Activated CD4-positive, alpha-beta T cell treated with anti-CD3 and anti-CD28 coated beads, Interleukin-2, amount 10 ng/mL, durations not matched to agents 7 days and 5 days (primary cell): ENCODE results near the gene GJC2. TPM values are rescaled to one million over a fixed set of nuclear protein-coding genes. Genes with fewer than 3 reads are reported as not detected.
A peak's percentile ranks its signal among the peaks of the same experiment; 100 is the strongest.

Experiments
- CTCF ChIA-PET: fragments of 350-600 bp; sonication (Branson Sonifier 250); formaldehyde crosslinking; loops from one replicate; lab custom pipeline; 2021; ENCODE audit warnings: antibody characterized with exemption; lab: Charles Lee
- POLR2A ChIA-PET: fragments of 350-600 bp; sonication (Branson Sonifier 250); formaldehyde crosslinking; loops from one replicate; lab custom pipeline; 2021; ENCODE audit warnings: antibody characterized with exemption; lab: Charles Lee
- DNase-seq: peaks from one replicate; pipeline ENCODE4 v3.0.0-alpha.2; 2020
- H3K27ac Mint-ChIP-seq: one replicate; pipeline ENCODE4 v1.8.0; 2021; ENCODE audit warnings: mild to moderate bottlenecking, moderate library complexity, mixed read lengths
- H3K27me3 Mint-ChIP-seq: one replicate; pipeline ENCODE4 v1.8.0; 2021; ENCODE audit warnings: mixed read lengths
- H3K36me3 Mint-ChIP-seq: one replicate; pipeline ENCODE4 v1.8.0; 2021; ENCODE audit warnings: low read depth, mixed read lengths
- H3K4me1 Mint-ChIP-seq: one replicate; pipeline ENCODE4 v1.8.0; 2021; ENCODE audit warnings: mixed read lengths
- H3K4me3 Mint-ChIP-seq: one replicate; pipeline ENCODE4 v1.8.0; 2021; ENCODE audit warnings: mild to moderate bottlenecking, moderate library complexity, mixed read lengths
- H3K9me3 Mint-ChIP-seq: one replicate; pipeline ENCODE4 v1.8.0; 2021; ENCODE audit warnings: mixed read lengths
- total RNA-seq, 2 experiments: library from RNA; stranded (reverse); gene quantifications; one replicate each; pipeline ENCODE4 v1.2.3, GENCODE V29; 2021

Gene GJC2
- total RNA-seq, 2 experiments from 2014 or later = 0.40 to 0.62 TPM

DNA sequence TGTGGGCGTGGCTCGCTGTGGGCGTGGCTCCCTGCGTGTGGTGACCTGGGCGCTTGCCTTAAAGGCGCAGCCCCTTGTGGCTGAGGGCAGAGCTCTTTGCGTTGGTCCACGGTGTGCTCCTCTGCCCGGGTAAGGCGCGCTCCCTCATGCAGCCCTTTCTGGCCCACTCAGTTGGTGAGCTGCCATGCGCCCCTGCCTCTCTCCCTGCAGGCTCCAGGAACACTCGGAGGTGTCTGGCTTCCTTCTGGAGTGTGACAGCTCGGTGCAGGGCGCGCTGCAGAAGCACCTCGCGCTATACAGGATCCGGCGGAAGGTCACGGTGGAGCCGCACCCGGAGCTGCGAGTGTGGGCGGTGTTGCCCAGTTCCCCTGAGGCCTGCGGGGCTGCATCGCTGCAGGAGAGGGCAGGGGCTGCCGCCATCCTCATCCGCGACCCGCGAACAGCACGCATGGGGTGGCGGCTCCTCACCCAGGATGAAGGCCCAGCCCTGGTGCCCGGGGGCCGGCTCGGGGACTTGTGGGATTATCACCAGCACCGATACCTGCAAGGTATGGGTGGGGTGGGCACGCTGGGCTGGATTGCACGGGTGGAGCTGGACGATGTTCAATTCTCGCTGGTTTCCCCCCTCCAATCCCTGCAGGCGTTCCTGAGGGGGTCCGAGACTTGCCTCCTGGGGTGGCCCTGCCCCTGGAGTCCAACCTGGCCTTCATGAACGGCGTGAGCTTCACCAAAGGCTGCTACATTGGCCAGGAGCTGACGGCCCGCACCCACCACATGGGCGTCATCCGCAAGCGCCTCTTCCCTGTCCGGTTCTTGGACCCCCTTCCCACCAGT, 25.0 kb downstream of the GJC2 start:
- H3K36me3 Mint-ChIP-seq = peaks cover 1% of the 10 kb centered on the region
- H3K9me3 Mint-ChIP-seq = no peaks in the 10 kb centered on the region
- no peak overlapping the region for H3K27ac Mint-ChIP-seq
- no peaks in the 10 kb centered on the region for H3K27me3 Mint-ChIP-seq
- ChIA-PET POLR2A (no interaction called here), CTCF (no interaction called here)
- peaks cover 2% of the 10 kb centered on the region for H3K4me1 Mint-ChIP-seq
- H3K4me3 Mint-ChIP-seq = no peak overlapping the region
- peak; percentile 52 for DNase-seq

DNA sequence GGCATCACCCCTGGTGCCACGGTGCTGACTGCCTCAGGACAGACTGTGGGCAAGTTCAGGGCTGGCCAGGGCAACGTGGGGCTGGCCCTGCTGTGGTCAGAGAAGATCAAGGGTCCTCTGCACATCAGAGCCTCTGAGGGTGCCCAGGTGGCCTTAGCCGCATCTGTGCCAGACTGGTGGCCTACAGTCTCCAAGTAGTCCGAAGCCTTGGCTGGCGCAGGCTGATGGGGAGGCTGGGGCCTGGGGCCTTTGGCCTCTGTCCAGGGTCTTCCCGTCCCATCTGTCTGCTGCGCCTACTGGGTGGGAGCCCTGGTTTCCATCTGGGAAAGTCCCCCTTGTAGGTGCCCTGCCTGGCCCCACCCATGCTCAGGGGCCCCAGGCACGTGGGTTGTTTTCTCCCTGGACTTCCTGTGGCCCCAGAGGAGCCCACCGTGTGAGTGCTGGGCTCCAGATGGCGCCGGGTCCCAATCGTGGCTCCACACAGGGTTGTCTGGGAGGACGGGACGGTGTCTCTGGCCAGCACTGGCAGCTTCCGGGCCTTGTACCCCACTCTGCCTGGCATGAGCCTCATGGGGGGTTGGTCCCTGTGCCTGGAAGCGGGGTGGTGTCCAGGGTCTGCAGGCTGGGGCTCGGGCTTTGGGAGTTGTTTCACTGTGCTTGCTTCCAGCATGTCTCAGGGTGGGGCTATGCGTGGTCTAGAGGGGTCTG, 25.7 kb downstream of the GJC2 start:
- no peak overlapping the region for H3K4me3 Mint-ChIP-seq
- ChIA-PET POLR2A (no interaction called here), CTCF (interaction anchor here (3.3 kb wide), 1 partner anchor 9 kb away, joined by 18 read pairs; the partner anchor contains the start of gene IBA57)
- peaks cover 2% of the 10 kb centered on the region for H3K4me1 Mint-ChIP-seq
- no peak for DNase-seq
- peaks cover 1% of the 10 kb centered on the region for H3K36me3 Mint-ChIP-seq
- H3K27ac Mint-ChIP-seq = no peak overlapping the region
- no peaks in the 10 kb centered on the region for H3K27me3 Mint-ChIP-seq
- no peaks in the 10 kb centered on the region for H3K9me3 Mint-ChIP-seq

DNA sequence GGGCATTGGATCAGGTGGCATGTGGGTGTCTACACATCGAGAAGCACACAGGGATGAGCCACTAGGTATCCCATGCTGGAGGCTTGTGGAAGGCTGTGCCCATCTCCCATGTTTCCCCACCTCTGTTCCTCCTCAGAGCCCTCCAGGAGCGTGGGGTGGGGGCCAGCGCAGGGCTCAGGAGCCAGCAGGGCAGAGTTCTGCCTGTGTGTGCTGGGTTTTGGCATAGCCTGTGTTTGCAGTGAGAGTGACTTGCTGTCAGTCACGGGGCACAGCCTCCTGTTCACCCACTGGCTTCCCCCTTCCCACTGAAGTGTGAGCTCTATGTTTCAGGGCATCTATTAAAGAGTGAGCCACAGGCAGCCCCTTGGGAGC, 26.3 kb downstream of the GJC2 start:
- ChIA-PET POLR2A (no interaction called here), CTCF (interaction anchor here (0.7 to 3.3 kb wide), 4 partner anchors 10 to 46 kb away, joined by 3 to 18 read pairs (median 4); partner anchors contain the start of gene IBA57)
- no peak overlapping the region for H3K4me3 Mint-ChIP-seq
- no peak for DNase-seq
- H3K36me3 Mint-ChIP-seq = peaks cover 1% of the 10 kb centered on the region
- H3K4me1 Mint-ChIP-seq = peaks cover 2% of the 10 kb centered on the region
- H3K27me3 Mint-ChIP-seq = no peaks in the 10 kb centered on the region
- no peaks in the 10 kb centered on the region for H3K9me3 Mint-ChIP-seq
- H3K27ac Mint-ChIP-seq = no peak overlapping the region

DNA sequence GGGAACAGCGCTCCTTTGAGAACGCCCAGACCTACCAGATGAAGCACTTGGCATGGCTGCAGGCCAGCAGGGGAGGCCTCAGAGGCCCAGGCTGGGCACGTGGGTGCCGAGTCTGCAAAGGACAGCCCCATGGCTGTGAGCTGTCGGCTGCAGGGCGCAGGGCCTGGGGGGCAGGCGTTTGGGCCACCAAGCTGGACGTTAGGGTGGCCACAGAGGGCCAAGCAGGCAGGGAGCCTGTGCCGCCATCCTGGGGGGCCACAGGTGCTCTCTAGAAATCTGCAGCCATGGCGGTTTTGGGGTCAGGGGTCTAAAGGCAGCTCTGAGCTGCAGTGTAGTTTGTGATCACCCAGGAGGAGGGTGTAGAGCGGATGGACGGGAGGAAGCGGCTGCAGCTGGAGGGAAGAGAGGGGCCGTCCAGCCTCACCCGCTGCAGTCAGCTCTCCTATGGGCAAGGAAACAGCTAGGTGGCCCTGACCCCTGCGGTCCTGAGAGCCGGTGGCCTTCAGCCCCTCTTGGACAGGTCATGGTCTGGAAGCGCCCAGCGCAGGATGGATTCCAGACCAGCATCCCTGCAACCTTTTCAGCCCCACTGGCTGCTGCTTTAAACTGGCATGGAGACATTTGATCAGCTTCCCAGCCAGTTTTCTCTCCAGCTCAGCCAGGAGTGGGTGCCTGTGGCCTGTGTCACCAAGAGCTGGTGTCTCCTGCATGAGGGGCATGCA, 26.9 kb downstream of the GJC2 start:
- Mint-ChIP-seq H3K27ac (no peak overlapping the region), H3K4me1 (peaks cover 2% of the 10 kb centered on the region), H3K27me3 (no peaks in the 10 kb centered on the region), H3K9me3 (no peaks in the 10 kb centered on the region), H3K4me3 (no peak overlapping the region), H3K36me3 (peaks cover 1% of the 10 kb centered on the region)
- CTCF ChIA-PET = interaction anchor here (0.7 to 3.3 kb wide), 4 partner anchors 10 to 46 kb away, joined by 3 to 18 read pairs (median 4); partner anchors contain the start of gene IBA57
- DNase-seq = no peak
- POLR2A ChIA-PET = no interaction called here

DNA sequence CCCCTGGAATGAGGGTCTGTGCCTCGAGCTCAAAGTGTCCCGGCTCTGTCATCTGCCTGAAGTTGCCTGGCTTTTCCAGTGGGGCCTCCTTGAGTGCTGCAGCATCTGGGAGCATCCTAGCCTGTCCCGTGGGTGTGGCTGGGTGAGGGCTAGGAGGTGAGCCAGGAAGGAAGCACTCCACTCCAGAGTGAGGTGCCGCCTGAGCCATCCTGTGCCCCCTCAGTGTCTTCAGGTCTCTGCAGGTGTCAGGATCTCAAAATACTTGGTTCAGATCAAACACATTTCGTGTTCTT, 27.4 kb downstream of the GJC2 start:
- ChIA-PET POLR2A (no interaction called here), CTCF (interaction anchor here (1.1 to 3.3 kb wide), 3 partner anchors 11 to 47 kb away, joined by 3 to 18 read pairs (median 4); partner anchors contain the start of gene IBA57)
- no peak overlapping the region for H3K4me3 Mint-ChIP-seq
- peaks cover 1% of the 10 kb centered on the region for H3K36me3 Mint-ChIP-seq
- no peak overlapping the region for H3K27ac Mint-ChIP-seq
- H3K27me3 Mint-ChIP-seq = no peaks in the 10 kb centered on the region
- DNase-seq = no peak
- no peaks in the 10 kb centered on the region for H3K9me3 Mint-ChIP-seq
- peaks cover 2% of the 10 kb centered on the region for H3K4me1 Mint-ChIP-seq

DNA sequence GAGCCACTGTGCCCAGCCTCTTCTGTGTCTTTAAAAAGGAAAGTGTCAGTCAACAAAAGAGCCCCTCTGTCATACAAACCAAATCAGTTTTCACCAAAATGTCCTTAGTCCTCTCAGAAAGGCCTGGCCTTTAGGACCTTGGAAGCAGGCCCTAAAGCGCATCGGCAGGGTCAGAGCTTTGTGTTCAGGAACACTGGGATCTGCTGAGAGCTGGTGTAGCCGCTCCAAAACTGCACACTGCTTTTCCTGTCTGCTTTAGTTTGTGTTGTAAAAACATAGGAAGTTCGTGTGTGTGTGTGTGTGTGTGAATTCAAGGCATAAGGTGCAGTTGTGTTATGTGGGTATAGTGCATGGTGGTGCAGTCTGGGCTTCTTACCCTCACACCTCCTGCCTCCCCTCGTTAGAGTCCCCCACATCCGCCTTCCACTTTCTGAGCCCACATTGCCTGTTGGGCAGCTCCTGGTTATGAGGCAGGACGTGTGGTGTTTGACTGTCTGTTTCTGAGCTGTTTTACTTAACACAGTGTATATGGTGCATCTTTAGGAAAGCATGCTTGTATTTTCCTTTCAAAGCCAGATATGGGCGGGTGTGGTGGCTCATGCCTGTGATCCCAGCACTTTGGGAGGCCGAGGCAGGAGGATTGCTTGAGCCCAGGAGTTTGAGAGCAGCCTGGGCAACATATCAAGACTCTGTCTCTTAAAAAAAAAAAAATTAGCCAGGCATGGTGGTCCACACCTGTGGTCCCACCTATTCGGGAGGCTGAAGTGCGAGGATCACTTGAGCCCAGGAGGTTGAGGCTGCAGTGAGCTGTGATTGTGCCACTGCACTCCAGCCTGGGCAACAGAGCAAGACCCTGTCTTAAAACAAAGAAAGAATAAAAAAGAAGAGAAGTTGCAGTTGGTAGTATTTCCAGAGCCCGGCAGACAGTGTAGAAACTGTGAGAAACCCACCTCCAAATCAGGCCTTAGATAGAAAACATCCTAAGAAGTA, 28.3 kb downstream of the GJC2 start:
- POLR2A ChIA-PET = interaction anchor here (0.5 kb wide), 1 partner anchor 137 kb away, joined by 10 read pairs; no protein-coding TSS in a partner anchor
- CTCF ChIA-PET = interaction anchor here (0.6 to 3.3 kb wide), 3 partner anchors 9 to 176 kb away, joined by 3 to 18 read pairs (median 3); partner anchors contain the start of gene IBA57
- Mint-ChIP-seq H3K9me3 (no peaks in the 10 kb centered on the region), H3K4me1 (peaks cover 2% of the 10 kb centered on the region), H3K27me3 (no peaks in the 10 kb centered on the region), H3K4me3 (no peak overlapping the region), H3K27ac (no peak overlapping the region), H3K36me3 (peaks cover 1% of the 10 kb centered on the region)
- no peak for DNase-seq

DNA sequence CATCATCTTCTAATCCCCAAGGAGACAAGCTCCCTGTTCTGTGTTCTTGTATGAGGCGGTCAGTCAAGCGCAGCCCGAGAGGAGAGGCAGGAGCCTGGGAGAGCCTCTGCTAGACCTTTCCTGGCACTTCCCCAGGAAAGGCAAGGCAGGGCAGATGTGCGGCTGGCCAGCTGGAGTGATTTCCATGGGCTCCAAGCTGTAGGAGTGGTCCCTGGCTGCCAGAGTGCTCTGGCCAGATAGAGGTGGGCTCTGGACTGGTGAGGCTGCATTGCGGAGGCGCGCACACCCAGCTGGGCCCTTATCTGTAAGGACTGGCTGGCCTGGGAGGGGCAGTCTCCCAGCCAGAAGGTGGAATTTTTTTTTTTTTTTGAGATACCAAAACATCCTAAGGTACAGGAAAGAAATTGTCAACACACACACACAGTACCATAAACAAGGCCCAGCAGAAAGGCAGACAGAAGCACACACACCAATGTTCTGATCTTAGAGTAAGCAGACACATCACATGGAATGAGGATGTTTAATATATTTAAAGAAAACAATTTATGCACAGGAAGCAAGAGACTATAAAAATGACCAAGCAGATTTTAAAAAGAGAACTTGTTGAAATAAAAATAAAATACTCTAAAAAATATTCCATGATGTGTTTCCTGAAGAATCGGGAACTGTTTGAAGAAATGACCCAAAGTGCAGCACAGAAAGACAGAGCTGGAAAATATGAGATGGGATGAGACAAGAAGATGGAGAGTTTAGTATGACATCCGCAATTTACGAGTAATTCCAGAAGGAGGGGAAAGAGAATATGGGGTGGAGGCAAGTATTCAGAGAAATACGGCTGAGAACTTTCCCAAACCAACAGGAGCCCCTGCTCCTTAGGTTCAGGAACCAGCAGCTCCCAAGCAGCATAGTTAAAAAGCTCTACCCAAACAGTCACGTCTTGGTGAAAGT, 29.3 kb downstream of the GJC2 start:
- Mint-ChIP-seq H3K27ac (no peak overlapping the region), H3K4me3 (no peak overlapping the region), H3K4me1 (peaks cover 2% of the 10 kb centered on the region), H3K9me3 (no peaks in the 10 kb centered on the region), H3K36me3 (peaks cover 1% of the 10 kb centered on the region), H3K27me3 (no peaks in the 10 kb centered on the region)
- ChIA-PET CTCF (interaction anchor here (0.6 to 3.3 kb wide), 3 partner anchors 10 to 177 kb away, joined by 3 to 18 read pairs (median 3); partner anchors contain the start of gene IBA57), POLR2A (no interaction called here)
- DNase-seq = no peak

DNA sequence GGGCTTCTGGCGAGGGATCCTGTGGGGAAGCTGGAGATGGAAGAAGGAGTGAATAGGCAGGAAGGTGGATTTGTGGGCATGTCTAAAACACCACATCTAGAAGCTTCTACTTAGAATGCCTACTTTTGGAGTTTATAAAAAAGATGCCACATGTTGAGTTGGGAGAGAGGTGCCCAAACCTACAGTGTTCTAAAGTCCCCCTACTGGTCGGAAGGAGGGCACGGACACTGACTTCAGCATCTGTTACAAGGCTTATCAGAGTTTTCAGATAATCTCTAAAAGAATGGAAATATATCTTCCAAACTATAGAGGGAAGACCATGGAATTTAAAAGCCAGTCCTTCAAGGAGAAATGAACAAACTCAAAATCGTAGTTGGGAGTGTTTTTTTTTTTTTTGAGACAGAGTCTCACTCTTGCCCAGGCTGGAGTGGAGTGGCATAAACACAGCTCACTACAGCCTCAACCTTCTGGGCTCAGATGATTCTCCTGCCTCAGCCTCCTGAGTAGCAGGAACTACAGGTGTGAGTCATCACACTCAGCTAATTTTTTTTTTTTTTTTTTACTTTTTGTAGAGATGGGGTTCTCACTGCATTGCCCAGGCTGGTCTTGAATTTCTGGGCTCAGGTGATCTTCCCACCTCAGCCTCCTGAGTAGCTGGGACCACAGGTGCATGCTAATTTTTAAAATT, 30.7 kb downstream of the GJC2 start:
- Mint-ChIP-seq H3K36me3 (peaks cover 1% of the 10 kb centered on the region), H3K27me3 (no peaks in the 10 kb centered on the region), H3K9me3 (no peaks in the 10 kb centered on the region), H3K4me1 (peaks cover 2% of the 10 kb centered on the region), H3K4me3 (no peak overlapping the region), H3K27ac (no peak overlapping the region)
- DNase-seq = no peak
- ChIA-PET CTCF (interaction anchor here (0.6 to 0.7 kb wide), 2 partner anchors 15 to 335 kb away, joined by 4 to 5 read pairs; no protein-coding TSS in a partner anchor), POLR2A (interaction anchor here (0.6 kb wide), 1 partner anchor 25 kb away, joined by 3 read pairs; no protein-coding TSS in a partner anchor)

DNA sequence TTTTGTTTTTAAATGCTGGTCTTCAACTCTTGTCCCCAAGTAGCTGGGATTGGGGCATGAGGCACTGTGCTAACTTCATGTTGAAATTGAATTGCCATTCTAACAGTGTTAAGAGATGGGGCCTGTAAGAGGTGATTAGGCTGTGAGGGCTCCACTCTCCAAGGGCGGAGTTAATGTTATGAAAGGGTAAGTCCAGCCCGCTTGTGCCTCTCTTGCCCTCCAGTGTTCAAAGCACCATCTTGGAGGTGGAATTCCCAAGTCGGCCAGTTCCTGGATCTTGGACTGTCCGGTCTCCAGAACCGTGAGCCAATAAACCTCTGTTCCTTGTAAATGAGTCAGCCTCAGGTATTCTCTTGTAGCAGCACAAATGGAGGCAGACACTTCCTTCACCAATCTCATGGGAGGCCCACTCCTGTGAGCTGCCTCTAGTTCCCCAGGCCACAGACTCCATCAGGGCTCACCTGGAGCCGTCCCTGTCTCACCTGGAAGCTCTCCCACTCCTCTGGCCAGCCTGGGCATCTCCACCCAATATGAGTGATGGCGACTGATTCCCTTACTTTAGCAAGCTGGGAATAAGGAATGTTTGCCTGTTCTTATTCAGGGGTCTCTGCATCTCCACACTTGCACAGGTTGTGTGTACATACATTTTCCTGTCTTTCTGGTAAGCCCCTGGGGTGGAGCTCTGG, 31.4 kb downstream of the GJC2 start:
- Mint-ChIP-seq H3K4me3 (no peak overlapping the region), H3K9me3 (no peaks in the 10 kb centered on the region), H3K4me1 (peaks cover 9% of the 10 kb centered on the region), H3K27me3 (no peaks in the 10 kb centered on the region), H3K36me3 (no peaks in the 10 kb centered on the region), H3K27ac (peak overlapping the region; percentile 13)
- CTCF ChIA-PET = interaction anchor here (0.6 kb wide), 1 partner anchor 16 kb away, joined by 5 read pairs; no protein-coding TSS in a partner anchor
- POLR2A ChIA-PET = no interaction called here
- DNase-seq = no peak

DNA sequence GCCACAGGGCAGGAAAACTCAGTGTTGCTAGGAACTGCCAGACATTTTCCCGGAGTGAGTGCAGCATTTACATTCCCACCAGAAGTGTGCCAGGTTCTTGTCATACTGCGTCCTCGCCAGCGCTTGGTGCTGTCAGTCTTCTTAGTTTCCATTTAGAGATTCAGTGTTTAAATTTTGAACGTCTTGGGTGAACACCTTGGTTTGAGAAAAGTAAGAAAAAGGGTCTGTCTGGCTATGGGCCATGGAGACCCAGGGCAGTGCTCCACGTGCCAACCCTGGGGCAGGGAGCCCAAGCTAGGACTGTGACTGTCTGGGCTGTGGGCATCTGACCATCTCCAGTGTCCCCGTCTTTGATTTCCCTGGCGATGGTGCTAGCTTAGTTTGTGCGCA, 31.9 kb downstream of the GJC2 start:
- Mint-ChIP-seq H3K4me1 (peaks cover 12% of the 10 kb centered on the region), H3K9me3 (no peaks in the 10 kb centered on the region), H3K4me3 (no peak overlapping the region), H3K27ac (peak overlapping the region; percentile 13), H3K27me3 (no peaks in the 10 kb centered on the region), H3K36me3 (no peaks in the 10 kb centered on the region)
- no peak for DNase-seq
- ChIA-PET POLR2A (no interaction called here), CTCF (interaction anchor here (1.5 kb wide), 1 partner anchor 15 kb away, joined by 6 read pairs; no protein-coding TSS in a partner anchor)
